HL-60 (cell line): ENCODE measurements around the gene STX8.

Experiments used
- DNase-seq, 2 experiments: peaks; one replicate each; pipeline ENCODE4 v3.0.0-alpha.2; 2010 to 2020; ENCODE audit warnings: low read depth in 1 of 2, low spot score in 1 of 2
- H3K27ac ChIP-seq: fragments of 250-450 bp; sonication (Bioruptor Pico); replicated peaks from 2 replicates; pipeline ENCODE4 v1.5.1; 2020; ENCODE audit warnings: mild to moderate bottlenecking, moderate library complexity
- H3K27me3 ChIP-seq: fragments of 250-450 bp; sonication (Bioruptor Pico); 2 replicates; pipeline ENCODE4 v1.5.1; 2021; ENCODE audit warnings: mild to moderate bottlenecking, moderate library complexity; ENCODE audit not compliant: insufficient read depth, poor library complexity, severe bottlenecking
- H3K4me3 ChIP-seq: replicated peaks from 2 replicates; pipeline ENCODE4 v1.5.1; 2011; ENCODE audit warnings: mild to moderate bottlenecking, control low read depth, low read length; ENCODE audit not compliant: insufficient read depth
- GABPA ChIP-seq: IDR thresholded peaks from 2 replicates; pipeline ENCODE4 v1.6.1; 2012; ENCODE audit warnings: low read depth
- POLR2AphosphoS5 ChIP-seq: IDR thresholded peaks from 2 replicates; pipeline ENCODE4 v1.6.1; 2012; ENCODE audit warnings: low read depth
- REST ChIP-seq: IDR thresholded peaks from 2 replicates; pipeline ENCODE4 v1.6.1; 2012; ENCODE audit warnings: low read depth; ENCODE audit not compliant: insufficient replicate concordance
- SPI1 ChIP-seq: IDR thresholded peaks from 2 replicates; pipeline ENCODE4 v1.6.1; 2012; ENCODE audit warnings: low read depth, mild to moderate bottlenecking, borderline replicate concordance
- TF ChIP-seq, protein P1 (sequence below): IDR thresholded peaks from one replicate; pipeline ENCODE4 v1.5.1; 2011; ENCODE audit warnings: low read length, control low read depth, inconsistent platforms; ENCODE audit not compliant: insufficient read depth

Gene STX8

GRCh38 chr17:9512323-9513168 lies 63.1 kb downstream of the STX8 start:
- Histone ChIP-seq H3K4me3 (no peak overlapping the region), H3K27me3 (no peaks in the 10 kb centered on the region), H3K27ac (no peak overlapping the region)
- TF ChIP-seq SPI1 (no peak), REST (no peak), POLR2AphosphoS5 (no peak), GABPA (no peak)
- TF ChIP-seq, protein P1, sequence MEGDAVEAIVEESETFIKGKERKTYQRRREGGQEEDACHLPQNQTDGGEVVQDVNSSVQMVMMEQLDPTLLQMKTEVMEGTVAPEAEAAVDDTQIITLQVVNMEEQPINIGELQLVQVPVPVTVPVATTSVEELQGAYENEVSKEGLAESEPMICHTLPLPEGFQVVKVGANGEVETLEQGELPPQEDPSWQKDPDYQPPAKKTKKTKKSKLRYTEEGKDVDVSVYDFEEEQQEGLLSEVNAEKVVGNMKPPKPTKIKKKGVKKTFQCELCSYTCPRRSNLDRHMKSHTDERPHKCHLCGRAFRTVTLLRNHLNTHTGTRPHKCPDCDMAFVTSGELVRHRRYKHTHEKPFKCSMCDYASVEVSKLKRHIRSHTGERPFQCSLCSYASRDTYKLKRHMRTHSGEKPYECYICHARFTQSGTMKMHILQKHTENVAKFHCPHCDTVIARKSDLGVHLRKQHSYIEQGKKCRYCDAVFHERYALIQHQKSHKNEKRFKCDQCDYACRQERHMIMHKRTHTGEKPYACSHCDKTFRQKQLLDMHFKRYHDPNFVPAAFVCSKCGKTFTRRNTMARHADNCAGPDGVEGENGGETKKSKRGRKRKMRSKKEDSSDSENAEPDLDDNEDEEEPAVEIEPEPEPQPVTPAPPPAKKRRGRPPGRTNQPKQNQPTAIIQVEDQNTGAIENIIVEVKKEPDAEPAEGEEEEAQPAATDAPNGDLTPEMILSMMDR = no peak
- DNase-seq = no peak

GRCh38 chr17:9509236-9509816 lies 66.3 kb downstream of the STX8 start:
- H3K27me3 ChIP-seq = no peaks in the 10 kb centered on the region
- DNase-seq = no peak
- H3K4me3 ChIP-seq = no peak overlapping the region
- H3K27ac ChIP-seq = no peak overlapping the region
- TF ChIP-seq REST (no peak), SPI1 (no peak), GABPA (no peak), POLR2AphosphoS5 (no peak)
- TF ChIP-seq, protein P1 = no peak

DNA sequence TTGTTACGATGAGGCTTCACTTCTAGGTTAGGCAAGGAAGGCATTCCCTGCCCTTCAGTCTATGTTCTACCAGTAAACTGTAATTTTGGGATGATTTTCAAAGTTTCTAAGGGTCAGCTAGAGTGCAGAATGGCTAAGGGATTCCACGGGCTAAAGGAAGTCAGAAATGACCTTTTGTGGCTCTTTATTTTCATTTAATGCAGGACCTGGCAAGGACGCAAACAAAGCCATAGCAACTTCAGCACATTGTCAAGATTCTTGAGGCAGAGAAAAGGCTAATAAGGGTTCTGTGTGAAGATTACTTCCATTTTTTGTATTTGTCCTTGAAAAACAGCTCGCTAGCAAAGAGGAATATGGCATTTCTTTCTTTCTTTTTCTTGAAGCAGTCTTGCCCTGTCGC lies 76.6 kb downstream of the STX8 start:
- H3K27me3 ChIP-seq = no peaks in the 10 kb centered on the region
- H3K4me3 ChIP-seq = no peak overlapping the region
- TF ChIP-seq, protein P1 = no peak
- no peak for TF ChIP-seq REST
- TF ChIP-seq POLR2AphosphoS5 = no peak
- DNase-seq = no peak
- no peak overlapping the region for H3K27ac ChIP-seq
